Mononuclear cell (primary cell): ENCODE results near the gene MOCS3. TPM values are rescaled to one million over a fixed set of nuclear protein-coding genes. Genes with fewer than 3 reads are reported as not detected.

ENCODE experiments used
- H3K27me3 ChIP-seq: 2 replicates; pipeline ENCODE4 v1.6.0; 2011; ENCODE audit warnings: low read length, control low read depth; ENCODE audit not compliant: insufficient read depth
- H3K4me1 ChIP-seq: 2 replicates; pipeline ENCODE4 v1.5.1; 2011; ENCODE audit warnings: mild to moderate bottlenecking, low read length, control low read depth; ENCODE audit not compliant: insufficient read depth
- H3K4me3 ChIP-seq: 2 replicates; pipeline ENCODE4 v1.5.1; 2011; ENCODE audit warnings: mild to moderate bottlenecking, low read length, moderate library complexity
- H3K9me3 ChIP-seq: 2 replicates; pipeline ENCODE4 v1.5.1; 2011; ENCODE audit warnings: low read depth, mild to moderate bottlenecking, control low read depth, low read length
- total RNA-seq: library from RNA; depleted of rRNA; stranded (reverse); fragments of >200 nt; gene quantifications from one replicate; pipeline ENCODE4 v1.2.3, GENCODE V29; 2012

The MOCS3 gene, protein sequence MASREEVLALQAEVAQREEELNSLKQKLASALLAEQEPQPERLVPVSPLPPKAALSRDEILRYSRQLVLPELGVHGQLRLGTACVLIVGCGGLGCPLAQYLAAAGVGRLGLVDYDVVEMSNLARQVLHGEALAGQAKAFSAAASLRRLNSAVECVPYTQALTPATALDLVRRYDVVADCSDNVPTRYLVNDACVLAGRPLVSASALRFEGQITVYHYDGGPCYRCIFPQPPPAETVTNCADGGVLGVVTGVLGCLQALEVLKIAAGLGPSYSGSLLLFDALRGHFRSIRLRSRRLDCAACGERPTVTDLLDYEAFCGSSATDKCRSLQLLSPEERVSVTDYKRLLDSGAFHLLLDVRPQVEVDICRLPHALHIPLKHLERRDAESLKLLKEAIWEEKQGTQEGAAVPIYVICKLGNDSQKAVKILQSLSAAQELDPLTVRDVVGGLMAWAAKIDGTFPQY
- 3.8 TPM for total RNA-seq

DNA sequence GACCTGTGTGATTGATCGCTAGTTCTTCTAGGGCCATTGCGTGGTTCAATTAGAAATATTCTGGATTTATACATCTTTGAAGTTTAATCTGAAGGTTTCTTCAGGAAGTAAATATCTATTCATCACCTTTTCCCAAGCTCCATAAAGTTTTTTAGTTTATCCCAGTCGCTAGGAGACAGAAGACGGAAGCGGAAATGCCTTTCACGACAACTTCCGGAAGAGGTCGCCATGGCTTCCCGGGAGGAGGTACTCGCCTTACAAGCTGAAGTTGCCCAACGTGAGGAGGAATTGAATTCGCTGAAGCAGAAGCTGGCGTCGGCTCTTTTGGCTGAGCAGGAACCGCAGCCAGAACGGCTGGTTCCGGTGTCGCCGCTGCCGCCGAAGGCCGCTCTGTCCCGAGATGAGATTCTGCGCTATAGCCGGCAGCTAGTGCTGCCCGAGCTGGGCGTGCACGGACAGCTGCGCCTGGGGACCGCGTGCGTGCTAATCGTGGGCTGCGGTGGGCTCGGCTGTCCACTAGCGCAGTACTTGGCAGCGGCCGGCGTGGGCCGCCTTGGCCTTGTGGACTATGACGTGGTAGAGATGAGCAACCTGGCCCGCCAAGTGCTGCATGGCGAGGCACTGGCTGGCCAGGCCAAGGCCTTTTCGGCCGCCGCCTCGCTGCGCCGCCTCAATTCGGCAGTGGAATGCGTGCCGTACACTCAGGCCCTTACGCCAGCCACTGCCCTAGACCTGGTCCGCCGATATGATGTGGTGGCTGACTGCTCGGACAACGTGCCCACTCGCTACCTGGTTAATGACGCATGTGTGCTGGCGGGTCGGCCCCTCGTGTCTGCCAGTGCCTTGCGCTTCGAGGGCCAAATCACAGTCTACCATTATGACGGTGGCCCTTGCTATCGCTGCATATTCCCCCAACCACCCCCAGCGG lies at the start of gene MOCS3:
Gene MOCS3 (plus strand): TSS at position 204 of the 928 bp plus-strand sequence. CDS start 25 bp downstream, at position 229.
- H3K9me3 ChIP-seq = no peaks in the 10 kb centered on the region
- peak within 1 kb of the TSS; percentile 72 for H3K4me3 ChIP-seq
- no peaks in the 10 kb centered on the region for H3K27me3 ChIP-seq
- H3K4me1 ChIP-seq = peaks cover 31% of the 10 kb centered on the region

DNA sequence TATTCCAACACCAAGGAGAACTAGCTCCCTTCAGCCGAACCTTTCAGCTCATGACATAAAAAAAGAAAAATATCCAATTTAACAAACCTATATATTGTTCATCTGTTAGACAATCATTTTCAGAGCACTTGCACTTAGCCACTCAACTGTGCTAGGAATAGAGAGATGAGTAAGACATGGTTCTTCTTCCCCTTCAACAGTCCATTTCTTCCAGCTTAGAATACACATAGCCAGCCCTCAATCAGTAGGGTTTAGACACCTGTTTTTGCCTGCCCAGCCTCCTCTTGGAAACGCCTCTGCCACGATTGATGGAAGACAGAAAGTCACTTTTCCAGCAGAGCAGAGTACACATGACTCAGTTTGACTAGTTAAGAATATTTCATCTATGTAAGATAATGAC lies 49.2 kb upstream of the MOCS3 start:
- no peaks in the 10 kb centered on the region for H3K9me3 ChIP-seq
- no peaks in the 10 kb centered on the region for H3K27me3 ChIP-seq
- H3K4me1 ChIP-seq = peaks cover 21% of the 10 kb centered on the region
- H3K4me3 ChIP-seq = no peak overlapping the region

DNA sequence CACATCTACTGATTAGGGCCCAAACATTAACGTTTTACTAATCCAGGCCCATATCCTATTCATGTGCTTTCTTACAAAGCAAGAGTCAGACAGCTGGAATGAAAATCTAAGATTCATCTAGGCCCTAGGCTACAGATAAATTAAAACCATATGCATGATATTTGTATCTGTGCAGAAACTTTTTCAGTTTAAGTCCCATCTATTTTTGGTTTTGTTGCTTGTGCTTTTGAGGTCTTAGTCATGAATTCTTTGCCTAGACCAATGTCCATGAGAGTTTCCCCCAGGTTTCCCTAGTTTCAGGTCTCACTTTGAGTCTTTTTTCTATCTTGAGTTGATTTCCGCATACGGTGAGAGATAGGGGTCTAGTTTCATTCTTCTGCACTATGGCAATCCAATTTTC lies 47.6 kb upstream of the MOCS3 start:
- no peak overlapping the region for H3K4me3 ChIP-seq
- peaks cover 26% of the 10 kb centered on the region for H3K4me1 ChIP-seq
- H3K9me3 ChIP-seq = no peaks in the 10 kb centered on the region

DNA sequence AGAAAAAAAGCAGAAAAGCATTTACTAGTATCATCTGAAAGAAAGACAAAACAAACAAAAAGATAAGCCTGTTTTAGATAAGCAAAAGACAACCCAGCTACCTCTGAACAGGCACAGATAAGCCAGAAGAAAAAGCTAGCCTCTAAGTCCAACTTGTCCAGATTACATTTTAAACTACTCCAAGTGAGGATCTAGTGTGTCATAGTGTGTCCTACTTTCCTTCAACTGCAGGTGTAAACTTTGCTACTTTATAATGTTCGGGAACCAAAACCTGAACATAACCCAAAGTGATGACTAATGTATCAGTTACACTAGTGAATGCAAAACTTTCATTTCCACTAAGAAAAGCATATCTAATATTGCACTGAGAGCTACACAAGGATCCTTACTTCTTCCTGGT lies 46.9 kb upstream of the MOCS3 start:
- Histone ChIP-seq H3K4me1 (peaks cover 33% of the 10 kb centered on the region), H3K27me3 (no peaks in the 10 kb centered on the region), H3K9me3 (no peaks in the 10 kb centered on the region), H3K4me3 (no peak overlapping the region)

More for the DNA sequence above, 47.6 kb upstream of the MOCS3 start:
- no peaks in the 10 kb centered on the region for H3K27me3 ChIP-seq

DNA sequence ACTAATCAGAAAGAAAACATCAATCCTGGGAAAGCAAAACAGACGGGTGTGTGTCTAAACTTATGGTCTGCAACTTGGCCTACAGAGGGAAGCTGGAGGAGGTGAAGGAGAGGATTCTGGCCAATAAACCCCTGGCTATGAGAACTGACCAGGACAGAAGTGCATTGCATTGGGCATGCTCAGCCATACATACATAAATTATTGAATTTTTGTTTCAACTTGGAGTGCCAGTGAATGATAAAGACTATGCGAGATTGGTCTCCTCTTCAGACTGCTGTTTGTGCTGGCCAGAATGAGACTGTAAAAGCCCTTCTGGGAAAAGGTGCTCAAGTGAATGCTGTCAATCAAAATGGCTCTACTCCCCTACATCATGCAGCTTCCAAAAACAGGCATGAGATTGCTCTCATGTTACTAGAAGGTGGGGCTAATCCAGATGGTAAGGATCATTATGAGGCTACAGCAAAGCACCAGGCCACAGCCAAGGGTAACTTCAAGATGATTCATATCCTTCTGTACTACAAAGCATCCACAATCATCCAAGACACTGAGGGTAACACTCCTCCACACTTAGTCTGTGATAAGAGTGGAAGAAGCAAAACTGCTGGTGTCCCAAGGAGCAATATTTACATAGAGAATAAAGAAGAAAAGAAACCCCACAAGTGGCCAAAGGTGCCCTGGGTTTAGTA lies 44.8 kb upstream of the MOCS3 start:
- H3K4me3 ChIP-seq = no peak overlapping the region
- H3K4me1 ChIP-seq = peaks cover 38% of the 10 kb centered on the region
- H3K27me3 ChIP-seq = no peaks in the 10 kb centered on the region
- no peaks in the 10 kb centered on the region for H3K9me3 ChIP-seq

DNA sequence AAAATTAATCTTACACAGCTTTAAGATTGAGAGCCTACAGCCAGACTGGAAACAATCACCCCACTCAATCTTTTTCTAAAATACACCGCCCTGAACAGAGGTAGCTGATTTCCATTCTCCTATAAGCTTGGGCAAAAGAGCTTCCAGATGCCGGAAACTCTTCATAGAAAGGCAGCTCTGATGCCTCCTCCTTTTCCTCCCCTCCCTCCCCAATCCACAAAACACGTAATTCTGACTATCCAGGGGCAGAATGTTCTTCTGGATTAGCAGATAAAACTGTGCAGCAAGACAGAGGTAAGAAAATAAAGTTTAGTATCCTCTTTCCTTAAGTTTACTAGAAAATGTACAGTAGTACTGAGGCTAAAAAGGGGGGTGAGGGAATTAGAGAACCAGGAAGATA lies 43.2 kb upstream of the MOCS3 start:
- Histone ChIP-seq H3K4me3 (no peak overlapping the region), H3K9me3 (no peaks in the 10 kb centered on the region), H3K27me3 (no peaks in the 10 kb centered on the region), H3K4me1 (peaks cover 45% of the 10 kb centered on the region)

DNA sequence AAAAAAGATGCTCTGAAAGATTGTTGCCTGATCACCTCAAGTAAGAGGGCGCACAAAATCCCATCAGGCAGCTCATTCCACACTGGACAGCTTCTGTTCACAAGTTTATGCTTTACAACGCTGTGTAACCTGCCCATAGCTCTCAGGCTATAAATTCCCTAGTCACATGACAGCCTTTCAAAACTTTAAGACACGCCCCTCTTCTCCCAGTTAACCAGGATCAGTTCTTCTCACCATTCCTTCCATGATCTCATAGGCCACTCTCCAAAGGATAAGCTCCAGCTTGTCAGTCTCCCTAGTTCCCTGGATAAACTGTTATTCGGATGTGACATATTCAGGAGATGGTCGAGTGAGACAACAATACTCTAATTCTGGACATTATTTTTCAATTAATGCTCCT lies 42.4 kb upstream of the MOCS3 start:
- Histone ChIP-seq H3K9me3 (no peaks in the 10 kb centered on the region), H3K27me3 (no peaks in the 10 kb centered on the region), H3K4me1 (peaks cover 41% of the 10 kb centered on the region), H3K4me3 (no peak overlapping the region)

DNA sequence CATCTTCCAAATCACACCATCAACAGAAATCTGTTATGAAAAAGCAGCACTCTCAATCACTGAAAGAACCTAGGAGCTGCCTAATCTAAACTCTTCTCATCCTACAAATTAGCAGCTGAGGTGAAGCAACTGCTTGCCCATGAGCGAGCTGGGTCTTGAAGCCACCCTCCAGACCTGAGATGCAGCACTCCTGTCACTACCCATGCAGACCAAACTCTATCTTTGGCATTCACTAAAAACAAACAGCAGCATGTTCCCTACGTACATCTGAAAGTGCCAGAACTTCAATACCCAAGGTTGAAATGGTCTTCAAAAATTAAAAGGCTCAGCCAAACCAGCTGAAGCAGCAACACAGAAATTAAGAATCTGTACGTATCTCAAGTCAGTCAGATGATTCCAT lies 41.7 kb upstream of the MOCS3 start:
- Histone ChIP-seq H3K9me3 (no peaks in the 10 kb centered on the region), H3K27me3 (no peaks in the 10 kb centered on the region), H3K4me1 (peaks cover 43% of the 10 kb centered on the region), H3K4me3 (no peak overlapping the region)

DNA sequence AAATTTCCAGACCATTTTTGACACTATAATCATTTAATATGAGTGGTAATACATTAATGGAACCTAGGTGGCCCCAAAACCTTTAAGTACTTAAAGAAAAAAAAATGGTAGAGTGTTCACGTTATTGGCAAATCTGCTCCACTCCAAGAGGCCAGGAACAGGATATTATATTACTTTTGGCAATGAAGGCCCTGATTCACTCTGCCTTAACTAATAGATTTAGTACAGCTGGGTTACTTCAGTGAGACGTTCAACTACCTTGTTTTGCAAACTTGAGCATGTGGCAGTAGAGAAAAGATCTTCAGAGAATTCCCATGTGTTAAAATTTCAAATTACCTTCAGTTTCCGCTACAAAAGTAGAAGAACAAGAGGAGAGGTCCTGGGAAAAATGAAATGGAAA lies 40.2 kb upstream of the MOCS3 start:
- H3K9me3 ChIP-seq = no peaks in the 10 kb centered on the region
- no peak overlapping the region for H3K4me3 ChIP-seq
- no peaks in the 10 kb centered on the region for H3K27me3 ChIP-seq
- H3K4me1 ChIP-seq = peaks cover 56% of the 10 kb centered on the region

DNA sequence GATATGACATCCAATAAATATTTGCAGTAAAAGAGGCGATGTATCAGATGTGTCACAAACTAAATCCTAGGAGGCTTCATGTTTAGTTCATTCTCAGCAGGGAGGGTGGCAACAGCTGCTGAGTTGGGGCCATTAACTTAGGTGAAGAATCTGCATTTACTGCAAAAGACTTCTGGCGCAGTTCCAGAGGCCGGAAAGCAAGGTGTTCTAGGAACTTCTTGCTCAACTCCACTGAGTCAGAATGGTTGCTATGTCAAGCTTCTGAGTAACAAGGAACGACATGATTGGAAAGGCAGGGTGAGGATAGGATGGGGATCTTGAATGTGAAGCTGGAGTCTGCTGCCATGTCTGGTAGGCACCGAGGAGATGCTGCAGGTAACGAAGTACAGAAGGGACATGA lies 39.1 kb upstream of the MOCS3 start:
- no peaks in the 10 kb centered on the region for H3K27me3 ChIP-seq
- H3K9me3 ChIP-seq = no peaks in the 10 kb centered on the region
- no peak overlapping the region for H3K4me3 ChIP-seq
- peaks cover 50% of the 10 kb centered on the region for H3K4me1 ChIP-seq

DNA sequence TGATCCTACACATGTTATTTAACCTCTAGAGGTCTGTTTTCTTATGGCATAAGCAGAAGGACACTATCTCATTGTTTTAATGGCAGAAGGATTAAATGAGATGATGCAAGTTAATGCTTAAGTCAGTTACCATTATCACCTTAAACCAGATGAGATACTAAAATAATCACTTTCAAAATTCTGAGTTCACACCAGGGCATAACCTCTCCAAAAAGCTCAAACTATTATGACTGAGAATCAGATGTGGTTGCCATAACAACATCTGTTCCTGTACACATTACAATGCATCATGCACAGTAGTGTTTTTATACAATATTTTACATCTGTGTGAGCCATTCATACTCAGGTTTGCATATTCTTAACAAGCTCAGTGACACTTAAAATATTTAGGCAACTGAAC lies 37.6 kb upstream of the MOCS3 start:
- Histone ChIP-seq H3K27me3 (no peaks in the 10 kb centered on the region), H3K4me3 (no peak overlapping the region), H3K4me1 (peaks cover 50% of the 10 kb centered on the region), H3K9me3 (no peaks in the 10 kb centered on the region)

DNA sequence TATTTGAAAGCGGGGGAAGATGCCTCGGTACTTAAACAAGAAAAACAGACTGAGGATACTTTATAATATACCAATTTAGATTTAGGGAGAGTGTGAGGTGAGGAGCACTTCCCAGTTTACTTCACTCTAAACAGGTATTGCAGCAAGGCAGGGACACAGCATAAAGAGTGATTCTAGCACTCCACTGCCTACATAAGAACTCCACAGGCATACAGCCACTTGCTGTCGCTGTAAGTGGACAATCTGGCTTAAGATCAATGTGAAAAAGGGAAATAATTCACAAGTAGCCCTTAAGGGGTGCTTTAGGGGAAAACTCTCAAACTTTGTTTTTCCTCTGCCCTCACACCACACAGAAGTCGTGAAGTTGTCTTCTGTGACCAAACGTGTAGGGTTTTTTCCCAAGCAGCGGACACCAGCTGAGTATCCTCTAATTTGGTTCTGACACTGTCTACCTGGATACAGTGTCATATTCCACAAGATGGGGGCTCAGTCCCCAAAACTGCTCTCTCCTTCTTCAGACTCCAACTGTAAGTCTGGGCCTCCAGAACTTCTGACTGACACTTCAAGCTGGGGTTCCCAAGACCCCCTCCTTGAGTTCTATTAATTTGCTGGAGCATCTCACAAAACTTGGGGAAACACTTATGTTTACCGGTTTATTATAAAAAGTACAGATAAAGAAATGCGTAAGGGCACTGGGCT lies 36.7 kb upstream of the MOCS3 start:
- H3K27me3 ChIP-seq = no peaks in the 10 kb centered on the region
- no peak overlapping the region for H3K4me3 ChIP-seq
- H3K4me1 ChIP-seq = peaks cover 41% of the 10 kb centered on the region
- no peaks in the 10 kb centered on the region for H3K9me3 ChIP-seq

DNA sequence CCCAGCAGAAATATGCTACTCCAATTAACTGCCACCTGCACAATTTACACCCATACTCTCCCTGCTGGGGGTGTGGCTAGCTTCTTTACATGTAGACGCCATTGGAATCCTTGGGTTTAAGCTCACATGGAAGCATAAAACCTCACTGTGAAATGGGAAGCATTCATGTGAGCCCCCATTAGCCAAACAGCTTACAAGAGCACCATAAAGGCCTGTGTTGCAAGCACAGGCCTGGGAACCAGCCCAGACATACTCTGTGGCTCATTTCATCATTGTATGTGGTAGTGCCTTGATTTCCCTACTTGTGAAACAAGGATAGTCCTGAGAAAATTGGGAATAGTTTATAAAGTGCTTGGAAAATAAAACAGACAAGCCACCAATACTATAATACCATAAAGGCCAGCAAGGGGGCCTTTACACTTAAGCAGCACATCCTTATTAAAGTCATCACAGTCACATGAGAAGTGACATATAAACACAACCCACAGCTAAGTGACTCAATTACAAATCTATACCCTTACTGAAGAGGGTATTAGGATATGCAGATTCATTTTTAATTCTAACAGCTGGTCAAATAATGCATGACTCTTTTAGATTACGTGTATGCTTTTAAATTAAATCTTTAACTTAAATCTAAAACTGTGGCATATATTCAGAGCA lies 34.2 kb upstream of the MOCS3 start:
- Histone ChIP-seq H3K27me3 (no peaks in the 10 kb centered on the region), H3K9me3 (no peaks in the 10 kb centered on the region), H3K4me1 (peaks cover 55% of the 10 kb centered on the region), H3K4me3 (no peak overlapping the region)

DNA sequence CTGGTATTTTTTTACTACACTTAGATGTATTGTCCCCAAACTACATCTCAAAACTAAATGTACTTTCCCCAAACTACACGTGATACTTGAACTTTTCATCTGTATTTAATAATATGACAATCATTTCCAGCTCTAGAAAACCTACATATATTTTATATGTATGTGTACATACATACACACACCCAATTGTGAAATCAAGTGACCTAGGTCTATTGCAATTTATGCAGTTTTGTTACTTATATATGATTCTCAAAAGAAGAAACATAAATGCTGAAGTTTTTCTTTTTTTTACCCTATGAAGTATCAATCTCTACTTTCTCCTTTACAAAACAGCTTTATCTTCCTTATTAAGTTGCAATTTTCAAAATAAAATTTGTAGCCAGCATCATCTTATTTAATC lies 32.1 kb upstream of the MOCS3 start:
- H3K4me3 ChIP-seq = no peak overlapping the region
- H3K9me3 ChIP-seq = no peaks in the 10 kb centered on the region
- peaks cover 54% of the 10 kb centered on the region for H3K4me1 ChIP-seq
- no peaks in the 10 kb centered on the region for H3K27me3 ChIP-seq
